Karpas-422 (cell line): ENCODE measurements around the gene PIK3C2B. TPM values are rescaled to one million over a fixed set of nuclear protein-coding genes. Genes with fewer than 3 reads are reported as not detected.
"Not testable (repeated sequence)": the region's sequence is repeated elsewhere in the genome, so short reads cannot be mapped to it uniquely, and the experiment has no call there.

Experiments used
- DNase-seq: peaks from one replicate; pipeline ENCODE4 v3.0.0-alpha.2; 2015
- H2AFZ ChIP-seq: fragments of 200-600 bp; sonication (generic); 2 replicates; pipeline ENCODE4 v1.6.1; 2014; ENCODE audit warnings: antibody characterized with exemption, low read length, mixed read lengths
- H3K27ac ChIP-seq: fragments of 200-600 bp; sonication (generic); 2 replicates; pipeline ENCODE4 v1.5.1; 2014; ENCODE audit warnings: mild to moderate bottlenecking, low read length, moderate library complexity
- H3K27me3 ChIP-seq: fragments of 200-600 bp; sonication (generic); 2 replicates; pipeline ENCODE4 v1.6.1; 2014; ENCODE audit warnings: low read length, mixed read lengths
- H3K36me3 ChIP-seq: fragments of 200-600 bp; sonication (generic); 2 replicates; pipeline ENCODE4 v1.6.1; 2014; ENCODE audit warnings: low read length, mixed read lengths; ENCODE audit not compliant: insufficient read depth
- H3K4me1 ChIP-seq: fragments of 200-600 bp; sonication (generic); 2 replicates; pipeline ENCODE4 v1.6.1; 2014; ENCODE audit warnings: mild to moderate bottlenecking, low read length, mixed read lengths
- H3K4me2 ChIP-seq: fragments of 200-600 bp; sonication (generic); 2 replicates; pipeline ENCODE4 v1.6.1; 2014; ENCODE audit warnings: low read length, low read depth, mild to moderate bottlenecking; ENCODE audit not compliant: poor library complexity, severe bottlenecking
- H3K4me3 ChIP-seq: fragments of 200-600 bp; sonication (generic); 2 replicates; pipeline ENCODE4 v1.5.1; 2014; ENCODE audit warnings: mild to moderate bottlenecking, antibody characterized with exemption, low read length, mixed read lengths
- H3K79me2 ChIP-seq: fragments of 200-600 bp; sonication (generic); 2 replicates; pipeline ENCODE4 v1.6.1; 2014; ENCODE audit warnings: mild to moderate bottlenecking, low read length, mixed read lengths
- H3K9ac ChIP-seq: fragments of 200-600 bp; sonication (generic); 2 replicates; pipeline ENCODE4 v1.6.0; 2014; ENCODE audit warnings: low read length
- H3K9me2 ChIP-seq: fragments of 200-600 bp; sonication (generic), shearing (Covaris generic); replicated peaks from 2 replicates; pipeline ENCODE4 v1.6.0; 2014; ENCODE audit warnings: mild to moderate bottlenecking, low read length, moderate library complexity; ENCODE audit not compliant: insufficient read depth
- H3K9me3 ChIP-seq: fragments of 300-700, 200-600 bp; sonication (generic); 2 replicates; pipeline ENCODE4 v1.6.1; 2014; ENCODE audit warnings: low read length, mixed read lengths
- H4K20me1 ChIP-seq: fragments of 200-600 bp; sonication (generic); 2 replicates; pipeline ENCODE4 v1.6.1; 2014; ENCODE audit warnings: mild to moderate bottlenecking, antibody characterized with exemption, low read length, low read depth; ENCODE audit not compliant: insufficient read depth
- total RNA-seq: library from RNA; depleted of rRNA; stranded (reverse); fragments of >200 nt; shearing (Covaris generic); gene quantifications from 2 replicates; pipeline ENCODE4 v1.2.3, GENCODE V29; 2014; ENCODE audit warnings: low replicate concordance

The PIK3C2B gene
- total RNA-seq, 1 experiment from 2014 or later = 4.5 TPM

GRCh38 chr1:204528241-204528640 lies 33.6 kb upstream of the PIK3C2B start:
- Histone ChIP-seq H3K27me3 (no peaks in the 10 kb centered on the region), H3K9me2 (no peaks in the 10 kb centered on the region), H3K9me3 (no peaks in the 10 kb centered on the region), H3K9ac (no peak overlapping the region), H3K4me2 (no peak overlapping the region), H3K4me3 (no peak overlapping the region), H3K36me3 (peaks cover 70% of the 10 kb centered on the region), H3K79me2 (peaks cover 74% of the 10 kb centered on the region), H3K27ac (no peak overlapping the region), H4K20me1 (peaks cover 6% of the 10 kb centered on the region; the same call in 1 of the 2 replicates), H2AFZ (no peak overlapping the region), H3K4me1 (peaks cover 22% of the 10 kb centered on the region)
- DNase-seq = no peak

GRCh38 chr1:204524986-204525385 lies 30.4 kb upstream of the PIK3C2B start:
- H3K36me3 ChIP-seq = peaks cover 60% of the 10 kb centered on the region

GRCh38 chr1:204523605-204524215 lies 29.1 kb upstream of the PIK3C2B start:
- H3K36me3 ChIP-seq = peaks cover 63% of the 10 kb centered on the region
- no peaks in the 10 kb centered on the region for H3K27me3 ChIP-seq
- H3K4me3 ChIP-seq = no peak overlapping the region
- H3K9me2 ChIP-seq = no peaks in the 10 kb centered on the region
- no peak overlapping the region for H3K27ac ChIP-seq
- H4K20me1 ChIP-seq = peaks cover 6% of the 10 kb centered on the region; the same call in 1 of the 2 replicates
- H3K9me3 ChIP-seq = peaks cover 3% of the 10 kb centered on the region; the same call in 1 of the 2 replicates
- peaks cover 85% of the 10 kb centered on the region for H3K79me2 ChIP-seq
- H3K4me2 ChIP-seq = no peak overlapping the region
- no peak overlapping the region for H3K9ac ChIP-seq
- no peak overlapping the region for H2AFZ ChIP-seq
- DNase-seq = no peak
- peaks cover 29% of the 10 kb centered on the region for H3K4me1 ChIP-seq

More at GRCh38 chr1:204524986-204525385, 30.4 kb upstream of the PIK3C2B start:
- peaks cover 26% of the 10 kb centered on the region for H3K4me1 ChIP-seq
- no peaks in the 10 kb centered on the region for H3K27me3 ChIP-seq
- H3K27ac ChIP-seq = no peak overlapping the region
- H3K79me2 ChIP-seq = peaks cover 81% of the 10 kb centered on the region
- H3K9me3 ChIP-seq = peaks cover 3% of the 10 kb centered on the region; the same call in 1 of the 2 replicates
- H3K9me2 ChIP-seq = no peaks in the 10 kb centered on the region
- DNase-seq = no peak
- H3K4me2 ChIP-seq = no peak overlapping the region
- H3K9ac ChIP-seq = no peak overlapping the region
- peaks cover 6% of the 10 kb centered on the region; the same call in 1 of the 2 replicates for H4K20me1 ChIP-seq
- H3K4me3 ChIP-seq = no peak overlapping the region
- no peak overlapping the region for H2AFZ ChIP-seq

- H4K20me1 ChIP-seq, H3K27me3 ChIP-seq, H3K4me2 ChIP-seq, H2AFZ ChIP-seq, DNase-seq, H3K9ac ChIP-seq, H3K9me2 ChIP-seq, H3K9me3 ChIP-seq, H3K4me3 ChIP-seq: not testable (repeated sequence)
- Histone ChIP-seq H3K36me3 (peaks cover 58% of the 10 kb centered on the region), H3K27ac (peak overlapping the region; percentile 69; the same call in 1 of the 2 replicates), H3K4me1 (peaks cover 45% of the 10 kb centered on the region), H3K79me2 (peaks cover 94% of the 10 kb centered on the region)
Measured at GRCh38 chr1:204521941-204522521, 27.4 kb upstream of the PIK3C2B start.

GRCh38 chr1:204520834-204521709 lies 26.5 kb upstream of the PIK3C2B start:
- Histone ChIP-seq H4K20me1 (peaks cover 6% of the 10 kb centered on the region; the same call in 1 of the 2 replicates), H3K27me3 (no peaks in the 10 kb centered on the region), H3K79me2 (peaks cover 95% of the 10 kb centered on the region), H3K4me2 (peak overlapping the region; percentile 43), H3K9me3 (peaks cover 3% of the 10 kb centered on the region; the same call in 1 of the 2 replicates), H3K4me1 (peaks cover 45% of the 10 kb centered on the region), H2AFZ (no peak overlapping the region), H3K9ac (no peak overlapping the region), H3K27ac (peak overlapping the region; percentile 69), H3K4me3 (peak overlapping the region; percentile 6; the same call in 1 of the 2 replicates), H3K36me3 (peaks cover 52% of the 10 kb centered on the region), H3K9me2 (no peaks in the 10 kb centered on the region)
- no peak for DNase-seq

- peak overlapping the region; percentile 94 for H3K9ac ChIP-seq
- peaks cover 27% of the 10 kb centered on the region for H3K36me3 ChIP-seq
- H3K79me2 ChIP-seq = peaks cover 61% of the 10 kb centered on the region
- not testable (repeated sequence) for H3K9me2 ChIP-seq, DNase-seq, H3K9me3 ChIP-seq, H3K27me3 ChIP-seq, H4K20me1 ChIP-seq, H2AFZ ChIP-seq
- H3K27ac ChIP-seq = peak overlapping the region; percentile 94
- peak overlapping the region; percentile 90 for H3K4me3 ChIP-seq
- peaks cover 73% of the 10 kb centered on the region for H3K4me1 ChIP-seq
- peak overlapping the region; percentile 94 for H3K4me2 ChIP-seq
Measured at GRCh38 chr1:204517382-204517781, 22.8 kb upstream of the PIK3C2B start.

- peak within 1 kb of the TSS; percentile 94 for H3K27ac ChIP-seq
- H3K27me3 ChIP-seq = no peaks in the 10 kb centered on the region
- DNase-seq = peak; percentile 98
- H3K79me2 ChIP-seq = peaks cover 51% of the 10 kb centered on the region
- H3K9me2 ChIP-seq = no peaks in the 10 kb centered on the region
- H3K9ac ChIP-seq = peak within 1 kb of the TSS; percentile 94
- no peaks in the 10 kb centered on the region for H3K9me3 ChIP-seq
- H3K4me2 ChIP-seq = peak within 1 kb of the TSS; percentile 94
- peaks cover 70% of the 10 kb centered on the region for H3K4me1 ChIP-seq
- H3K4me3 ChIP-seq = peak within 1 kb of the TSS; percentile 90
- peak within 1 kb of the TSS; percentile 85 for H2AFZ ChIP-seq
- no peaks in the 10 kb centered on the region; the same call in 1 of the 2 replicates for H4K20me1 ChIP-seq
- peaks cover 24% of the 10 kb centered on the region for H3K36me3 ChIP-seq
Measured at GRCh38 chr1:204516180-204516879, 21.7 kb upstream of the PIK3C2B start, which contains the start of gene MDM4. MDM4 (plus strand) TSS chr1:204516406; CDS start chr1:204525519, 9,113 bp downstream.
